BE2C (cell line): ENCODE data around the gene DNAJC5.
"Not testable (repeated sequence)": the region's sequence is repeated elsewhere in the genome, so short reads cannot be mapped to it uniquely, and the experiment has no call there.

ENCODE experiments used
- DNase-seq: peaks from one replicate; pipeline ENCODE4 v3.0.0-alpha.2; 2020
- H3K27me3 ChIP-seq: fragments of 250-450 bp; sonication (Bioruptor Pico); 2 replicates; pipeline ENCODE4 v1.5.1; 2020; ENCODE audit warnings: mild to moderate bottlenecking
- H3K36me3 ChIP-seq: fragments of 250-450 bp; sonication (Bioruptor Pico); 2 replicates; pipeline ENCODE4 v1.5.1; 2020; ENCODE audit warnings: mild to moderate bottlenecking
- H3K4me1 ChIP-seq: fragments of 250-450 bp; sonication (Bioruptor Pico); 2 replicates; pipeline ENCODE4 v1.5.1; 2020
- H3K4me3 ChIP-seq: 2 replicates; pipeline ENCODE4 v1.5.1; 2011; ENCODE audit warnings: low read depth, low read length
- H3K9me3 ChIP-seq: fragments of 250-450 bp; sonication (Bioruptor Pico); 2 replicates; pipeline ENCODE4 v1.5.1; 2020
- CTCF ChIP-seq: IDR thresholded peaks from 2 replicates; pipeline ENCODE4 v1.5.1; 2012; ENCODE audit warnings: mild to moderate bottlenecking, low read depth, low read length

The DNAJC5 gene

GRCh38 chr20:63864978-63865640, 29.8 kb upstream of the DNAJC5 start, which contains the start of gene TPD52L2:
TPD52L2 (plus strand) TSS chr20:63865270; CDS start chr20:63865366, 96 bp downstream.
- peaks cover 16% of the 10 kb centered on the region for H3K36me3 ChIP-seq
- H3K27me3 ChIP-seq = no peaks in the 10 kb centered on the region
- no peak for TF ChIP-seq CTCF
- DNase-seq = peak; percentile 99
- H3K4me3 ChIP-seq = peak within 1 kb of the TSS; percentile 94
- H3K4me1 ChIP-seq = no peaks in the 10 kb centered on the region
- no peaks in the 10 kb centered on the region for H3K9me3 ChIP-seq

GRCh38 chr20:63867042-63867441, 27.9 kb upstream of the DNAJC5 start:
- H3K4me1 ChIP-seq, H3K4me3 ChIP-seq, H3K27me3 ChIP-seq, H3K9me3 ChIP-seq, DNase-seq: not testable (repeated sequence)
- H3K36me3 ChIP-seq = peaks cover 27% of the 10 kb centered on the region

GRCh38 chr20:63868264-63868663, 26.7 kb upstream of the DNAJC5 start:
- DNase-seq = no peak
- no peak for TF ChIP-seq CTCF
- H3K4me3 ChIP-seq = no peak overlapping the region
- H3K27me3 ChIP-seq = no peaks in the 10 kb centered on the region
- H3K36me3 ChIP-seq = peaks cover 37% of the 10 kb centered on the region
- H3K9me3 ChIP-seq = no peaks in the 10 kb centered on the region
- no peaks in the 10 kb centered on the region for H3K4me1 ChIP-seq

- Histone ChIP-seq H3K9me3 (no peaks in the 10 kb centered on the region), H3K4me1 (no peaks in the 10 kb centered on the region), H3K4me3 (no peak overlapping the region), H3K36me3 (peaks cover 73% of the 10 kb centered on the region), H3K27me3 (no peaks in the 10 kb centered on the region)
- TF ChIP-seq CTCF = no peak
- DNase-seq = no peak
Measured at GRCh38 chr20:63873477-63873971, 21.4 kb upstream of the DNAJC5 start.

- H3K36me3 ChIP-seq = peaks cover 73% of the 10 kb centered on the region
Measured at GRCh38 chr20:63874241-63874640, 20.7 kb upstream of the DNAJC5 start.

GRCh38 chr20:63876489-63877036, 18.4 kb upstream of the DNAJC5 start:
- no peak for DNase-seq
- Histone ChIP-seq H3K4me3 (no peak overlapping the region), H3K4me1 (no peaks in the 10 kb centered on the region), H3K27me3 (no peaks in the 10 kb centered on the region), H3K9me3 (no peaks in the 10 kb centered on the region), H3K36me3 (peaks cover 61% of the 10 kb centered on the region)
- no peak for TF ChIP-seq CTCF

More at GRCh38 chr20:63874241-63874640, 20.7 kb upstream of the DNAJC5 start:
- H3K9me3 ChIP-seq, H3K4me1 ChIP-seq, H3K4me3 ChIP-seq, H3K27me3 ChIP-seq, DNase-seq: not testable (repeated sequence)

GRCh38 chr20:63877755-63878470, 17.0 kb upstream of the DNAJC5 start:
- no peak for DNase-seq
- Histone ChIP-seq H3K27me3 (no peaks in the 10 kb centered on the region), H3K36me3 (peaks cover 57% of the 10 kb centered on the region), H3K4me1 (no peaks in the 10 kb centered on the region), H3K9me3 (no peaks in the 10 kb centered on the region), H3K4me3 (no peak overlapping the region)
- no peak for TF ChIP-seq CTCF
